ENCODE data around the gene FLOT2.

- no peak for TF ChIP-seq EZH2 (IDR thresholded peaks at IDR 0.05; ENCODE audit: low read depth)
- TF ChIP-seq CTCF (conservative IDR thresholded peaks at IDR 0.05): no peak
Measured at GRCh38 chr17:28885951-28886350, 11.6 kb downstream of the FLOT2 start.

All from PC-9 (cell line).